Lower leg skin (tissue), 4 donors: ENCODE measurements around the gene KSR2. TPM values are rescaled to one million over a fixed set of nuclear protein-coding genes. Genes with fewer than 3 reads are reported as not detected.

Experiments used
- DNase-seq, 2 donors: peaks; one replicate each; pipeline ENCODE4 v3.0.0-alpha.2; 2019; ENCODE audit warnings: low spot score in 2 of 2
- H3K4me3 ChIP-seq: fragments of 200-600 bp; sonication (generic); 2 replicates; pipeline ENCODE4 v1.5.1; 2017; ENCODE audit warnings: mild to moderate bottlenecking, low read depth; ENCODE audit not compliant: poor library complexity, severe bottlenecking
- POLR2A ChIP-seq, 2 donors: fragments of 450-650 bp; IDR thresholded peaks; one replicate each; pipeline ENCODE4 v1.6.1; 2016 to 2017; ENCODE audit warnings: antibody characterized with exemption in 2 of 2, mild to moderate bottlenecking in 1 of 2, moderate library complexity in 1 of 2
- WGBS, 2 donors: methylation state at CpG; one replicate each; pipeline ENCODE4 v1.1.5; 2018; 5-methylcytosine and 5-hydroxymethylcytosine counted together
- intact Hi-C: fragments of 100-400 bp; cut with DNase I; formaldehyde crosslinking; loops from one replicate; pipeline ENCODE4 v1.15.0; 2023; ENCODE audit warnings: low total_unique reads
- total RNA-seq, 4 donors: library from RNA; depleted of rRNA; stranded (reverse); fragments of >200 nt; gene quantifications; one replicate each; pipeline ENCODE4 v1.1.0, GENCODE V29; 2016
- TF ChIP-seq, protein P1 (sequence below), 3 donors: fragments of 450-650 bp; IDR thresholded peaks; one replicate each; pipeline ENCODE4 v1.5.1; 2016; ENCODE audit warnings: antibody characterized with exemption in 3 of 3, mild to moderate bottlenecking in 3 of 3, moderate library complexity in 2 of 3

Gene KSR2
- total RNA-seq, 4 donors from 2014 or later: 0.17 to 0.84 (median 0.35) TPM

DNA sequence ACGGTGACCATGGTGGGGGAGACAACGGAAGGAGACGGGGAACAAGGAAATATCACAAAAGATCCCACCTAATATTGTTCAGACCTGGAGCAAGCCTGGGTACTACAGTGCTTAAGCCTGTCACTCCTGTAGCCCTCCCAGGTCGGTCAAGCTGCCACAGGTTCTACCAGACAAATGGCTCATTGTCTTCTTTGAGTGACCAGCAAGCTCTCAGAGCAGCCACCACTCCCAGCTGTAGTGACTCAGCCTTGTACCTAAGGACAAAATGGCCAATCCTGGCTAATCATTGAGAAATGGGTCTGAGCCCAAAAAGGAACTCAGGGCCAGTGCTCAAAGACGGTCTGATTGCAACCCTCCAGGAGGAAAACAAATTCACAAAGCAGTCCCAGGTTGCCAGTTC is 368.9 kb downstream of the KSR2 start:
- intact Hi-C loops: no loop called here
- WGBS, 2 donors: 79 to 84% methylated on average over 5 of the region's 5 CpGs
- TF ChIP-seq POLR2A (IDR thresholded peaks at IDR 0.05): no peak
- TF ChIP-seq, protein P1, sequence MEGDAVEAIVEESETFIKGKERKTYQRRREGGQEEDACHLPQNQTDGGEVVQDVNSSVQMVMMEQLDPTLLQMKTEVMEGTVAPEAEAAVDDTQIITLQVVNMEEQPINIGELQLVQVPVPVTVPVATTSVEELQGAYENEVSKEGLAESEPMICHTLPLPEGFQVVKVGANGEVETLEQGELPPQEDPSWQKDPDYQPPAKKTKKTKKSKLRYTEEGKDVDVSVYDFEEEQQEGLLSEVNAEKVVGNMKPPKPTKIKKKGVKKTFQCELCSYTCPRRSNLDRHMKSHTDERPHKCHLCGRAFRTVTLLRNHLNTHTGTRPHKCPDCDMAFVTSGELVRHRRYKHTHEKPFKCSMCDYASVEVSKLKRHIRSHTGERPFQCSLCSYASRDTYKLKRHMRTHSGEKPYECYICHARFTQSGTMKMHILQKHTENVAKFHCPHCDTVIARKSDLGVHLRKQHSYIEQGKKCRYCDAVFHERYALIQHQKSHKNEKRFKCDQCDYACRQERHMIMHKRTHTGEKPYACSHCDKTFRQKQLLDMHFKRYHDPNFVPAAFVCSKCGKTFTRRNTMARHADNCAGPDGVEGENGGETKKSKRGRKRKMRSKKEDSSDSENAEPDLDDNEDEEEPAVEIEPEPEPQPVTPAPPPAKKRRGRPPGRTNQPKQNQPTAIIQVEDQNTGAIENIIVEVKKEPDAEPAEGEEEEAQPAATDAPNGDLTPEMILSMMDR (IDR thresholded peaks at IDR 0.05): no peak
- no peak for DNase-seq
- no peak overlapping the region for H3K4me3 ChIP-seq

DNA sequence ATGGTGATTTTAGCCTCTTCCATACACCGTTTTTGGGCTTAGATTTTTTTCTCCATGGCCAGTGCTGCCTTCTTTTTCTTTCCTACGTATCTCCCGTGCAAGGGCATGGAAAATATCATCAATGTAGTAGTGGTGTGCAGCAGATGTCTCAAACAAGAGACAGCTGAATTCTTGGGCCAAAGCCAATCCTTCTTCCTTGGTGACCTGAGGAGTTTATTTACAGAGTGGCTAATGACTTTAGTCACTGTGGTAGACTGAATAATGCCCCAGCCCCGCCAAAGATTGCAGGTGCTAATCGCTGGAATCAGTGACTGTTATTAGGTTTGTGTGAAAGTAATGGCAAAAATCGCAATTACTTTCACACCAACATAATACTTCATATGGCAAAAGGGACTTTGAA is 371.8 kb downstream of the KSR2 start:
- TF ChIP-seq POLR2A (IDR thresholded peaks at IDR 0.05): no peak
- TF ChIP-seq, protein P1 (IDR thresholded peaks at IDR 0.05): no peak
- intact Hi-C loops: no loop called here
- WGBS, 2 donors: 62 to 65% methylated on average over 6 of the region's 6 CpGs
- DNase-seq: no peak
- no peak overlapping the region for H3K4me3 ChIP-seq

DNA sequence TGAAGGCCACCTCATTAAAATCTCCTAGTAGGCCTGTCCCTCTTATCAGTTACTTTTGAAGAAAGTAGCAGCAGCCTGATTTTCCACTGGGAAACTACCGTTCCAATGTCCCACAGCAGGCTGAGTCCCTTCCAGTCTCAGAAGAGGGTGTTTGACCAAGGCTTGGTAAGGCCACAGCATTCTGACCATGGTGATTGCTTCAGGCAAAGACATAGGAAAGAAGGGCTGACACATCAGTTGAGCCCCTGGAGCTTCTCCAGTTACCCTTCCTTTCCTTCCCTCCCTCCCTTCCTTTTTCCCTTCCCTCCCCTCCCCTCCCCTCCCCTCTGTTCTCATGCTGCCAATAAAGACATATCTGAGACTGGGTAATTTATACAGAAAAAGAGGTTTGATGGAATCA is 373.0 kb downstream of the KSR2 start:
- DNase-seq: no peak
- 74 to 100% methylated on average over 1 of the region's 1 CpG for WGBS, 2 donors
- intact Hi-C loops: no loop called here
- TF ChIP-seq, protein P1 (IDR thresholded peaks at IDR 0.05): no peak
- TF ChIP-seq POLR2A (IDR thresholded peaks at IDR 0.05): no peak
- H3K4me3 ChIP-seq: no peak overlapping the region

DNA sequence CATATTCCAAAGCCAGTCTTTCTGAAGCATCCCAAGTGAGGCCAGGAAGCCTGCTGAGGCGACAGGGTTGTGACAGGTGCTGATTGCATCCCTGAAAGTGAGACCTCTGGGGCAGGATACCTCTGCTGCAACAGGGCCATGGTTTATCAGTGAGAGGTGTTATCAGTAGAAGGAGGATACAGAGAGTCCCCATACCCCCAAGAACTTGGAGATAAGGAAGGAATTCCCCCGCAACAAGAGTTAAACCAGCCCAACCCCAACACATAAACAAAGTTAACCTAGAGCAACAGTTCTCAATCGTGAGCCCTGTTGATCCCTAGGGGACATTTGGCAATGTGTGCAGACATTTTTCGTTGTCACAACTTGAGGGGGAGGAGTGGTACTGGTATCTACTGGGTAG is 374.3 kb downstream of the KSR2 start:
- WGBS, 2 donors: 48 to 51% methylated on average over 4 of the region's 4 CpGs
- intact Hi-C loops: no loop called here
- no peak for DNase-seq
- H3K4me3 ChIP-seq: no peak overlapping the region
- TF ChIP-seq, protein P1 (IDR thresholded peaks at IDR 0.05): no peak
- no peak for TF ChIP-seq POLR2A (IDR thresholded peaks at IDR 0.05)

DNA sequence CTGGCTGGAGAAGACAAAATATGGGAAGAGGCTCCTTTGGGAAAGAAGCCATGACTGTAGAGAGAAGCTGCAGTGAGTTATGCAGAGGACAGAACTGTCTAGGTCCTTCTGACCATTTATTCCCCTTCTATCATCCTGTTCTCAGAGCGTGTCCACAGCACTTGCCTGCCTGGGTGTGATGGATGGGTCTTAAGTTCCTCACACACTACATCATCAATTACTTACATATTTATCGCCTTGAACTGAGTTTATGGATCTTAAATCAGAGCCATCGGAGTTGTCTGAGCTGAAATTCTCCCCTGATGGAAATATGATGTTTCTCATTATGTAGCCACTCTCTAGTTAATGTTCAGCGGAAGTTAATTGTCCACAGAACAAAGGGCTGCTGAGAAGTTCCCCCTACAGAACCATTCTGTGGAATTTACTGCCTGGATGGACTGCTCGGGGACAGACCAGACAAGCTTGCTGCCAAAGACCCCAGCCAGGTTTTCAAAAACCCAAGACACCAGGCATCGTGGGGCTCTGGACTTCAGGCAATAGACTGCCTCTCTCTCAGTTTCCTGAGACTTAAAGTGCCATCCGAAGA is 374.9 kb downstream of the KSR2 start:
- intact Hi-C loops: no loop called here
- TF ChIP-seq, protein P1 (IDR thresholded peaks at IDR 0.05): no peak
- TF ChIP-seq POLR2A (IDR thresholded peaks at IDR 0.05): no peak
- H3K4me3 ChIP-seq: no peak overlapping the region
- 38 to 42% methylated on average over 7 of the region's 7 CpGs for WGBS, 2 donors
- peak in 1 of 2 donors; percentile 26 for DNase-seq
